SK-N-MC (cell line): ENCODE data around the gene ENTPD7.

ENCODE experiments used
- EZH2 ChIP-seq: fragments of 200-600 bp; sonication (generic); IDR thresholded peaks from one replicate; pipeline ENCODE4 v1.6.1; 2017; ENCODE audit warnings: antibody characterized with exemption
- POLR2AphosphoS5 ChIP-seq: IDR thresholded peaks from 2 replicates; pipeline ENCODE4 v1.6.1; 2012; ENCODE audit warnings: mild to moderate bottlenecking, low read depth, low read length, borderline replicate concordance

GRCh38 chr10:99730026-99730425, 70.7 kb downstream of the ENTPD7 start:
- no peak for TF ChIP-seq EZH2
- TF ChIP-seq POLR2AphosphoS5: no peak
